Activated B cell treated with CpG ODN at 0.5 μM for 24 hours (primary cell): ENCODE measurements around the gene CHRNE. TPM values are rescaled to one million over a fixed set of nuclear protein-coding genes. Genes with fewer than 3 reads are reported as not detected.
"Not testable (repeated sequence)": the region's sequence is repeated elsewhere in the genome, so short reads cannot be mapped to it uniquely, and the experiment has no call there.

ENCODE experiments used
- ATAC-seq: fragments of 200-7000 bp; cut with Tn5 transposase; one replicate; pipeline ENCODE4 v1.10.0; 2021; ENCODE audit warnings: low read depth, mild to moderate bottlenecking, moderate library complexity
- CTCF ChIA-PET: fragments of 350-600 bp; sonication (Branson Sonifier 250); formaldehyde crosslinking; loops from one replicate; lab custom pipeline; 2021; ENCODE audit warnings: antibody characterized with exemption; lab: Charles Lee
- POLR2A ChIA-PET: fragments of 350-600 bp; sonication (Branson Sonifier 250); formaldehyde crosslinking; loops from one replicate; lab custom pipeline; 2021; ENCODE audit warnings: antibody characterized with exemption; lab: Charles Lee
- DNase-seq: peaks from one replicate; pipeline ENCODE4 v3.0.0; 2022
- H3K27ac Mint-ChIP-seq: one replicate; pipeline ENCODE4 v1.8.0; 2020; ENCODE audit warnings: mixed read lengths
- H3K27me3 Mint-ChIP-seq: one replicate; pipeline ENCODE4 v1.8.0; 2021; ENCODE audit warnings: mixed read lengths
- H3K36me3 Mint-ChIP-seq: one replicate; pipeline ENCODE4 v1.8.0; 2021; ENCODE audit warnings: low read depth, mixed read lengths
- H3K4me1 Mint-ChIP-seq: one replicate; pipeline ENCODE4 v1.8.0; 2021; ENCODE audit warnings: mixed read lengths
- H3K4me3 Mint-ChIP-seq: one replicate; pipeline ENCODE4 v1.8.0; 2020; ENCODE audit warnings: mild to moderate bottlenecking, mixed read lengths
- H3K9me3 Mint-ChIP-seq: one replicate; pipeline ENCODE4 v1.8.0; 2020; ENCODE audit warnings: mixed read lengths
- intact Hi-C: fragments of 100-400 bp; cut with micrococcal nuclease; formaldehyde crosslinking; loops from one replicate; pipeline ENCODE4 v1.15.1; 2024
- total RNA-seq: library from RNA; stranded (reverse); gene quantifications from 2 replicates; pipeline ENCODE4 v1.2.3, GENCODE V29; 2022
- TF ChIP-seq, protein P1 (sequence below): fragments of 200-600 bp; IDR thresholded peaks from one replicate; pipeline ENCODE4 v1.8.0; 2022; ENCODE audit warnings: antibody characterized with exemption, mild to moderate bottlenecking

The CHRNE gene
- total RNA-seq, 1 donor from 2014 or later: 0.38 TPM

DNA sequence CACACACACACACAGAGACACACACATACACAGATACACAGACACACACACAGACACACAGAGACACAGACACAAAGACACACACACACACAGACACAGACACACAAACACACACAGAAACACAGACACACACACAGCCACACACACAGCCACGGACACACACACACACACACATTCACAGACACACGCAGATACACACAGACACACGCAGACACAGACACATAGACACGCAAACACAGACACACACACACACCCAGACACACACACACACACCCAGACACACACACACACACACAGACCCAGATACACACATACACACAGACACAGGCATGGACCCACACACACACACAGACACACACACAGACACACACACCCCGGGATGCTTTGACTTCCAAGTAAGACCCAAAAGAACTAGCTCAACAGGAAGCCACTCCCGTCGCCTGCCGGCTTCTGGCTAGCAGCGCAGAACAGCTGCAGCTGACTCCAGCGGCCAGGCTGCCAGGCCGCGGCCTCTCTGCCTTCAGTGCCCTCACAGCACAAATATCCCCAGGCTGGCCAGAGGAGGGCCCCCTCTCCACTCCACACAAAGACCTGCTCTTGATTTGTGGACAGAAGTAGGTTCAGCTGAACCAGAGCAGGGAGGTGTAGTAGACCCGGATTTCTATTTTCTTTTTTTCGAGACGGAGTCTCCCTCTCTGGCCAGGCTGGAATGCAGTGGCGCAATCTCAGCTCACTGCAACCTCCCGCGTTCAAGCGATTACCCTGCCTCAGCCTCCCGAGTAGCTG, 6.0 kb upstream of the CHRNE start:
- TF ChIP-seq, protein P1, sequence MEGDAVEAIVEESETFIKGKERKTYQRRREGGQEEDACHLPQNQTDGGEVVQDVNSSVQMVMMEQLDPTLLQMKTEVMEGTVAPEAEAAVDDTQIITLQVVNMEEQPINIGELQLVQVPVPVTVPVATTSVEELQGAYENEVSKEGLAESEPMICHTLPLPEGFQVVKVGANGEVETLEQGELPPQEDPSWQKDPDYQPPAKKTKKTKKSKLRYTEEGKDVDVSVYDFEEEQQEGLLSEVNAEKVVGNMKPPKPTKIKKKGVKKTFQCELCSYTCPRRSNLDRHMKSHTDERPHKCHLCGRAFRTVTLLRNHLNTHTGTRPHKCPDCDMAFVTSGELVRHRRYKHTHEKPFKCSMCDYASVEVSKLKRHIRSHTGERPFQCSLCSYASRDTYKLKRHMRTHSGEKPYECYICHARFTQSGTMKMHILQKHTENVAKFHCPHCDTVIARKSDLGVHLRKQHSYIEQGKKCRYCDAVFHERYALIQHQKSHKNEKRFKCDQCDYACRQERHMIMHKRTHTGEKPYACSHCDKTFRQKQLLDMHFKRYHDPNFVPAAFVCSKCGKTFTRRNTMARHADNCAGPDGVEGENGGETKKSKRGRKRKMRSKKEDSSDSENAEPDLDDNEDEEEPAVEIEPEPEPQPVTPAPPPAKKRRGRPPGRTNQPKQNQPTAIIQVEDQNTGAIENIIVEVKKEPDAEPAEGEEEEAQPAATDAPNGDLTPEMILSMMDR: no peak
- H3K4me1 Mint-ChIP-seq: no peaks in the 10 kb centered on the region
- ATAC-seq: peak; percentile 99

DNA sequence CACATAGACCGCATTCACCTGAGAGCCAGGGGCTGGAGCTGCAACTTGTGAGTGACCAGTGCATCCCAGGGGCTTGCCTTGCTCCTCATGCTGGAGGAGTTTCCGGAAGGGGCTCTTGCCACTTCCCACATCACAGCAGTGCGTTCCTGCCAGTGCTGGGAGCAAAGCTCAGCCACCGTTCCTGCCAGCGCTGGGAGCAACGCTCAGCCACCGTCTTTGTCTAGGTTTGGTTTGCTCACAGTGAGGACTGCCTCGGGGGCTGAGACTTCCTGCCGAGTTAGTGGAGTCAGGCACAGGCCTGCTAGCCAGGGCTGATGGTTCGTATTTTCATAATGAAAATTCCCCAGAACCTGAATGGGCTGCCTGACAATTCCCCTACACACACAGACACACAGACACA, 5.4 kb upstream of the CHRNE start:
- no peak for DNase-seq
- H3K9me3 Mint-ChIP-seq: no peaks in the 10 kb centered on the region
- no peak for ATAC-seq
- no peak overlapping the region for H3K27ac Mint-ChIP-seq
- intact Hi-C loops: loop anchor here (2.0 kb wide), 1 partner anchor 40 kb away; the partner anchor contains the start of gene PFN1
- no peak overlapping the region for H3K4me3 Mint-ChIP-seq
- ChIA-PET CTCF (interaction anchor here (0.9 to 2.6 kb wide), 12 partner anchors 9 to 198 kb away, joined by 3 to 38 read pairs (median 4); partner anchors contain the start of genes ARRB2, C17orf107, CAMTA2 and RNF167), POLR2A (interaction anchor here (1.0 to 1.3 kb wide), 6 partner anchors 31 to 111 kb away, joined by 3 to 11 read pairs (median 6); partner anchors contain the start of genes CAMTA2, RNF167, SLC25A11 and SPAG7)
- TF ChIP-seq, protein P1: no peak
- H3K4me1 Mint-ChIP-seq: peaks cover 4% of the 10 kb centered on the region
- H3K36me3 Mint-ChIP-seq: no peaks in the 10 kb centered on the region
- H3K27me3 Mint-ChIP-seq: peaks cover 2% of the 10 kb centered on the region

More for the DNA sequence above, 6.0 kb upstream of the CHRNE start:
- Mint-ChIP-seq H3K4me3 (no peak overlapping the region), H3K36me3 (no peaks in the 10 kb centered on the region), H3K27ac (no peak overlapping the region), H3K27me3 (peaks cover 2% of the 10 kb centered on the region), H3K9me3 (no peaks in the 10 kb centered on the region)
- peak; percentile 61 for DNase-seq
- intact Hi-C loops: loop anchor here (1.0 to 2.0 kb wide), 5 partner anchors 40 to 110 kb away; partner anchors contain the start of genes CAMTA2, PFN1 and SPAG7
- POLR2A ChIA-PET: interaction anchor here (0.6 to 1.3 kb wide), 11 partner anchors 31 to 474 kb away, joined by 3 to 11 read pairs (median 5); partner anchors contain the start of genes CAMTA2, PFN1, RNF167 and SLC25A11
- CTCF ChIA-PET: interaction anchor here (0.6 to 2.6 kb wide), 22 partner anchors 10 to 199 kb away, joined by 3 to 38 read pairs (median 4); partner anchors contain the start of genes ARRB2, C17orf107, CAMTA2 and PFN1

DNA sequence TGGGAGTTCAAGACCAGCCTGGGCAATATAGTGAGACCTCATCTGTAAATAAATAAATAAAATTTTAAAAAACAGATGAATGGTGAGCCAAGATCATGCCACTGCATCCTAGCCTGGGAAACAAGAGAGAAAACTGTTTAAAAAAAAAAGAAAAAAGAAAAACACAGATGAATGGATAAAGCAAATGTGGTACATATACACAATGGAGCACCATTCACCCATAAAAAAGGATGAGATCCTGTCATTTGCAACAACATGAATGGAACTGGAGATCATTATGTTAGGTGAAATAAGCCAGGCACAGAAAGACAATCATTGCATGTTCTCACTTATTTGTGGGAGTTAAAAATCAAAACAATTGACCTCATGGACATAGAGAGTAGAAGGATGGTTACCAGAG, 3.7 kb upstream of the CHRNE start:
- POLR2A ChIA-PET: interaction anchor here (0.6 kb wide), 1 partner anchor 408 kb away, joined by 5 read pairs; the partner anchor contains the start of gene SPNS2
- CTCF ChIA-PET, ATAC-seq, H3K27me3 Mint-ChIP-seq, intact Hi-C loops, H3K36me3 Mint-ChIP-seq, H3K27ac Mint-ChIP-seq, DNase-seq, H3K9me3 Mint-ChIP-seq, H3K4me3 Mint-ChIP-seq: not testable (repeated sequence)
- peaks cover 20% of the 10 kb centered on the region for H3K4me1 Mint-ChIP-seq

DNA sequence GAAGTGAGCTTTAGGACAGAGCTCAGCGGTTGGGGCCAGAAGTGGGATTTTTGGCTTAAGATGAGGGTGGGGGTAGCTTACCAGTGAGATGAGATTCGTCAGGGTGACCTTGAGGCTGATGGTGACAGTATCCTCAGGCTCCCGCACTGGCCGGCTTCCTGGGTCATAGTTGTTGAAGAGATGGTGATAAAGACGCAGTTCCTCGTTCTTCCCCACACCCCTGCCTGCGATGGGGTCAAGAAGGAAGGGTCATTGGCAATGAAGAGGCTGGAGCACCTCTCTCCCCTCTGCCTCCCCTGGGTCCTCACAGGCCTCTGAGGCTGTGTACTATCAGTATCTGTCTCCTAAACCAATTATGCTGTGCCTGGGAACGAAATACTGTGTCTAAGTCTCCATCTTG, 358 bp downstream of the CHRNE start:
- H3K36me3 Mint-ChIP-seq: no peaks in the 10 kb centered on the region
- H3K4me1 Mint-ChIP-seq: peaks cover 47% of the 10 kb centered on the region
- TF ChIP-seq, protein P1: no peak
- ATAC-seq (no peak), DNase-seq (no peak)
- ChIA-PET POLR2A (interaction anchor here (0.8 to 4.7 kb wide), 3 partner anchors 37 to 64 kb away, joined by 3 to 26 read pairs (median 8); partner anchors contain the start of genes PFN1, RNF167 and SLC25A11), CTCF (interaction anchor here (0.6 to 2.0 kb wide), 2 partner anchors 35 to 85 kb away, joined by 6 to 10 read pairs; partner anchors contain the start of gene CAMTA2)
- peak overlapping the region; percentile 49 for H3K4me3 Mint-ChIP-seq
- peak overlapping the region; percentile 73 for H3K27ac Mint-ChIP-seq
- intact Hi-C loops: loop anchor here (5.0 kb wide), 2 partner anchors 175 to 335 kb away; partner anchors contain the start of gene ZFP3
- peaks cover 2% of the 10 kb centered on the region for H3K27me3 Mint-ChIP-seq
- no peaks in the 10 kb centered on the region for H3K9me3 Mint-ChIP-seq

DNA sequence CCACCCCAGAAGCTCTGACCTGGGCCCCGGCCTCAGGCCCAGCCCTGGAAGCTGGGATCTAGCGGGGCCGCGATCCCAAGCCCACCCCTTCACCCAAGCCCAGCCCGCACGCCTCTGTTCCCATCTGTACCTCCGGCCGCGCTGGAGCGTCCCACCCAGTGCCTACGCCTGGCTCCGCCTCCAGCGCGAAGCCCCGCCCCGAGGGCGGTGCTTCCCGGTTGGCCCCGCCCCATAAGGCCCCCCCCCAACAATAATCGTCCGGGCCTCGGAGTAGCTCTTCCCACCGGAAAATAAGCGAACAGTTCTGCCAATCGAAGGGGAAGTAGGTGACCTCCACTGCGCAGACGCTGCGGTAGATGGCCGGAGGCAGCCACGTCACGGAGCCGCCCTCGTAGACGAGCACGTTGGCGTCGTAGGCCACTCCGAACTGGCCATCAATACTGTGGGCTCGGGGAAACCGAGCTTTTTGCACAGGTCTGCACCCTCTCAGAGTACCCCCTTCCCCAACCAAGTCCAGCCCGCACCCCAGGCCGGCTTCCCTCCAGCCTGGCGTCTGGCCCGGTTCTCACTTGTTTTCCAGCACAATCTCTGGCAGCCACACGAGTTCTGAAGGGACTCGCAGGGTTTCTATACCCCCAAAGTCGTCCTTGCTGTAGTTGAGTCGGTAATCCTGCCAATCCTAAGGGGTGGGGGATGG, 1.1 kb downstream of the CHRNE start:
- Mint-ChIP-seq H3K9me3 (no peaks in the 10 kb centered on the region), H3K4me3 (peak overlapping the region; percentile 15), H3K27ac (peak overlapping the region; percentile 46), H3K36me3 (peaks cover 6% of the 10 kb centered on the region), H3K27me3 (peaks cover under 1% of the 10 kb centered on the region), H3K4me1 (peaks cover 47% of the 10 kb centered on the region)
- ChIA-PET POLR2A (interaction anchor here (0.6 to 4.7 kb wide), 5 partner anchors 13 to 191 kb away, joined by 5 to 26 read pairs (median 8); partner anchors contain the start of genes ARRB2, RNF167 and SLC25A11), CTCF (interaction anchor here (0.6 to 2.0 kb wide), 3 partner anchors 34 to 160 kb away, joined by 3 to 10 read pairs (median 6); partner anchors contain the start of gene CAMTA2)
- no peak for DNase-seq
- TF ChIP-seq, protein P1: no peak
- intact Hi-C loops: loop anchor here (5.0 kb wide), 2 partner anchors 176 to 334 kb away; partner anchors contain the start of gene ZFP3
- ATAC-seq: no peak
